Measurements from ENCODE around the gene FARSA.

- no peak for TF ChIP-seq POLR2A (IDR thresholded peaks at IDR 0.05)
- TF ChIP-seq CTCF (IDR thresholded peaks at IDR 0.05) = no peak
Observed at GRCh38 chr19:12936582-12936981, 3.1 kb upstream of the FARSA start.
